Neutrophil (primary cell): ENCODE results near the gene CCDC201.
A peak's percentile ranks its signal among the peaks of the same experiment; 100 is the strongest.

ENCODE experiments used
- H3K27ac ChIP-seq: fragments of 200-600 bp; sonication (generic); 2 replicates; pipeline ENCODE4 v1.5.1; 2016; ENCODE audit warnings: mild to moderate bottlenecking, moderate library complexity
- H3K27me3 ChIP-seq: fragments of 200-600 bp; sonication (generic); 2 replicates; pipeline ENCODE4 v1.6.0; 2016; ENCODE audit warnings: mild to moderate bottlenecking
- H3K36me3 ChIP-seq: fragments of 200-600 bp; sonication (generic); 2 replicates; pipeline ENCODE4 v1.5.1; 2017
- H3K4me1 ChIP-seq, 2 experiments: fragments of 200-600 bp in 1 of 2; sonication (generic) in 1 of 2; 1 replicate in 1 of 2; 2 replicates in 1 of 2; pipeline versions ENCODE4 v1.5.1 to v1.6.1; 2013 to 2016; ENCODE audit warnings: low read depth in 1 of 2, low read length in 1 of 2, mild to moderate bottlenecking in 1 of 2, moderate library complexity in 1 of 2; ENCODE audit not compliant: control insufficient read depth in 1 of 2, insufficient read depth in 1 of 2
- H3K4me3 ChIP-seq, 2 experiments: fragments of 200-600 bp in 1 of 2; sonication (generic) in 1 of 2; 1 replicate in 1 of 2; 2 replicates in 1 of 2; pipeline ENCODE4 v1.5.1; 2013 to 2016; ENCODE audit warnings: low read depth in 1 of 2, low read length in 1 of 2, mild to moderate bottlenecking in 1 of 2, moderate library complexity in 1 of 2
- H3K9me3 ChIP-seq: fragments of 200-600 bp; sonication (generic); 2 replicates; pipeline ENCODE4 v1.5.1; 2016
- CTCF ChIP-seq: fragments of 200-600 bp; sonication (generic); IDR thresholded peaks from 2 replicates; pipeline ENCODE4 v1.5.1; 2016; ENCODE audit warnings: antibody characterized with exemption

CCDC201 gene

GRCh38 chr7:45919231-45919784, 46.4 kb upstream of the CCDC201 start:
- Histone ChIP-seq H3K27me3 (peaks cover 84% of the 10 kb centered on the region), H3K4me3 (no peak overlapping the region), H3K4me1 (no peaks in the 10 kb centered on the region), H3K36me3 (no peaks in the 10 kb centered on the region), H3K27ac (no peak overlapping the region), H3K9me3 (no peaks in the 10 kb centered on the region)
- TF ChIP-seq CTCF, result no peak

- Histone ChIP-seq H3K36me3 (no peaks in the 10 kb centered on the region), H3K9me3 (no peaks in the 10 kb centered on the region), H3K27ac (no peak overlapping the region), H3K27me3 (peaks cover 76% of the 10 kb centered on the region), H3K4me3 (no peak overlapping the region), H3K4me1 (no peaks in the 10 kb centered on the region)
- TF ChIP-seq CTCF, result no peak
Observed at GRCh38 chr7:45918556-45918955, 45.7 kb upstream of the CCDC201 start.

- peak; percentile 63 for TF ChIP-seq CTCF
- no peaks in the 10 kb centered on the region for H3K9me3 ChIP-seq
- H3K27ac ChIP-seq, result no peak overlapping the region
- no peaks in the 10 kb centered on the region for H3K4me1 ChIP-seq
- no peak overlapping the region for H3K4me3 ChIP-seq
- no peaks in the 10 kb centered on the region for H3K36me3 ChIP-seq
- peaks cover 68% of the 10 kb centered on the region for H3K27me3 ChIP-seq
Observed at GRCh38 chr7:45917658-45918057, 44.8 kb upstream of the CCDC201 start.

- H3K4me1 ChIP-seq, result no peaks in the 10 kb centered on the region
- H3K4me3 ChIP-seq, result no peak overlapping the region
- peaks cover 62% of the 10 kb centered on the region for H3K27me3 ChIP-seq
- H3K36me3 ChIP-seq, result no peaks in the 10 kb centered on the region
- no peak overlapping the region for H3K27ac ChIP-seq
- no peaks in the 10 kb centered on the region for H3K9me3 ChIP-seq
- TF ChIP-seq CTCF, result no peak
Observed at GRCh38 chr7:45917064-45917463, 44.2 kb upstream of the CCDC201 start.

- no peak for TF ChIP-seq CTCF
- no peaks in the 10 kb centered on the region for H3K9me3 ChIP-seq
- H3K36me3 ChIP-seq, result no peaks in the 10 kb centered on the region
- H3K27ac ChIP-seq, result no peak overlapping the region
- H3K4me3 ChIP-seq, result no peak overlapping the region
- H3K4me1 ChIP-seq, result no peaks in the 10 kb centered on the region
- peaks cover 52% of the 10 kb centered on the region for H3K27me3 ChIP-seq
Observed at GRCh38 chr7:45915606-45916005, 42.7 kb upstream of the CCDC201 start.

GRCh38 chr7:45914911-45915310, 42.0 kb upstream of the CCDC201 start:
- Histone ChIP-seq H3K27ac (no peak overlapping the region), H3K9me3 (no peaks in the 10 kb centered on the region), H3K27me3 (peaks cover 45% of the 10 kb centered on the region), H3K4me1 (no peaks in the 10 kb centered on the region), H3K4me3 (no peak overlapping the region), H3K36me3 (no peaks in the 10 kb centered on the region)
- TF ChIP-seq CTCF, result no peak
